C4-2B (cell line): ENCODE data around the gene HOXC6.

Experiments used
- H3K27ac ChIP-seq: fragments of 450-650 bp; 2 replicates; pipeline ENCODE4 v1.5.1; 2017
- ZFX ChIP-seq: fragments of 450-650 bp; IDR thresholded peaks from 2 replicates; pipeline ENCODE4 v1.6.1; 2017
- TF ChIP-seq, protein P1 (sequence below): fragments of 450-650 bp; conservative IDR thresholded peaks from 2 replicates; pipeline ENCODE4 v1.5.1; 2017; ENCODE audit warnings: mild to moderate bottlenecking

Gene HOXC6

DNA sequence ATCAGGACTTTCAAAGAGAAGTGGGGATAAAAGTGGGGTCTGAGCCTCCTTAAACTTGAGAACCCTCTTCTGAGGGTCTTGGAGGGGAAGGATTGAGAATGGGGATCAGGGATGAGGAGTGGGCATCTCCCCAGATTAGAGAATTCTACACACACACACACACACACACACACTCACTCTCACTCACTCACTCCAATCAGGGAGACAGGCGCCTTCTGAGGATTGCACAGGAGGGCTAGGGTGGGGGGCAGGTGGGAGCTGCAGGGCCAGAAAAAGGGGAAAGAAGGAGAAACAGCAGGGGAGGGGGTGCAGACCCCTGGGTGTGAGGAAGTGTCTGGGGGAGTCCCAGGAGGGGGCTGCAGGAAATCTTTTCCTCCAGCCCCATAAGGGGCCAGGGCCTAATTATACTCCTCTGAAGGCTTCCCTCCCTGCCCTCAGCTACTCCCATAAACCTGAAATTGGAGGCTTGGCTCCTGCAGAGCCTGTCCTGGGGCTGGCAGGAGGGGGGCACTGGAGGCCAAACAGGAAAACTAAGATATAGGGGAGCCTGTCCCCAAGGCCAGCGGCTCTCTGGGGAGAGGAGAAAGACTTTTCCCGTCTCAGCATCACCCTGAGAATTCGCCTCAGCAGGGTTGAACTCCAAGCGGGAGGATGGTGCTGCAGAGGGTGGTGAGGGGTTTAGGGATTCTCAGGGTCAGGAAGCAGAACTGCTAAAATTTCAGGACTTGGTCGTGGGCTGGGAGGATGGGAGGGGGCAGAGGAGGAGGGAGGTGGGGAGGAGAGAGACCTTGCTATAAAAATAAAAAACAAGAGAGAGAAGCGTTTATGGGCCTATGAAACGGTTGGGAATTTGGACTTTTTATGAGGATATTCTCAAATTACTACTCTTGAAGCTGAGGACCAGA lies 26.7 kb upstream of the HOXC6 start:
- TF ChIP-seq, protein P1, sequence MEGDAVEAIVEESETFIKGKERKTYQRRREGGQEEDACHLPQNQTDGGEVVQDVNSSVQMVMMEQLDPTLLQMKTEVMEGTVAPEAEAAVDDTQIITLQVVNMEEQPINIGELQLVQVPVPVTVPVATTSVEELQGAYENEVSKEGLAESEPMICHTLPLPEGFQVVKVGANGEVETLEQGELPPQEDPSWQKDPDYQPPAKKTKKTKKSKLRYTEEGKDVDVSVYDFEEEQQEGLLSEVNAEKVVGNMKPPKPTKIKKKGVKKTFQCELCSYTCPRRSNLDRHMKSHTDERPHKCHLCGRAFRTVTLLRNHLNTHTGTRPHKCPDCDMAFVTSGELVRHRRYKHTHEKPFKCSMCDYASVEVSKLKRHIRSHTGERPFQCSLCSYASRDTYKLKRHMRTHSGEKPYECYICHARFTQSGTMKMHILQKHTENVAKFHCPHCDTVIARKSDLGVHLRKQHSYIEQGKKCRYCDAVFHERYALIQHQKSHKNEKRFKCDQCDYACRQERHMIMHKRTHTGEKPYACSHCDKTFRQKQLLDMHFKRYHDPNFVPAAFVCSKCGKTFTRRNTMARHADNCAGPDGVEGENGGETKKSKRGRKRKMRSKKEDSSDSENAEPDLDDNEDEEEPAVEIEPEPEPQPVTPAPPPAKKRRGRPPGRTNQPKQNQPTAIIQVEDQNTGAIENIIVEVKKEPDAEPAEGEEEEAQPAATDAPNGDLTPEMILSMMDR: no peak
- TF ChIP-seq ZFX: no peak
- peak overlapping the region; percentile 84; the same call in 1 of the 2 replicates for H3K27ac ChIP-seq

DNA sequence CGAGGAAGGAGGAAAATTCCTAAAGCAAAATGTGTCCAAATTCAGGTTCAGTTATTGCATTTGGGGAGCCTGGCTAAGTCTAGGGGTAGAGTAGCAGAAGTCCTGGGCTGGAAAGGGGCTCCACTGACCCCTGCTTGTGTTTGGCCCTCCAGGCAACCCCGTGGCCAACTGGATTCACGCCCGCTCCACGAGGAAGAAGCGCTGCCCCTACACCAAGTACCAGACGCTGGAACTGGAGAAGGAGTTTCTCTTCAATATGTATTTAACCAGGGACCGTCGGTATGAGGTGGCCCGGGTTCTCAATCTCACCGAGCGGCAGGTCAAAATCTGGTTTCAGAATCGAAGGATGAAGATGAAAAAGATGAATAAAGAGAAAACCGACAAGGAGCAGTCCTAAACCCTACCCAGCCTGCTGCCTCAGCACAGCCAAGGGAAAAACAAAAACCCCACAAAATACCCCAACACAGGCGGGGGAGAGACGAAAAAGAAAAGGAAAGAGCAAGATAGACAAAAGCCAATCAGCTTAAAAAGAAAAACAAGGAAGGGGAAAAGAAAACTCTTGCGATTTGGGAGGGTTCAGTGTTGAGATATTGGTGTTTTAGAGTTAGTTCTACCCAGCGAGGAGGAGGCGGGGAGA lies 25.8 kb upstream of the HOXC6 start:
- no peak for TF ChIP-seq ZFX
- H3K27ac ChIP-seq: peak overlapping the region; percentile 46

DNA sequence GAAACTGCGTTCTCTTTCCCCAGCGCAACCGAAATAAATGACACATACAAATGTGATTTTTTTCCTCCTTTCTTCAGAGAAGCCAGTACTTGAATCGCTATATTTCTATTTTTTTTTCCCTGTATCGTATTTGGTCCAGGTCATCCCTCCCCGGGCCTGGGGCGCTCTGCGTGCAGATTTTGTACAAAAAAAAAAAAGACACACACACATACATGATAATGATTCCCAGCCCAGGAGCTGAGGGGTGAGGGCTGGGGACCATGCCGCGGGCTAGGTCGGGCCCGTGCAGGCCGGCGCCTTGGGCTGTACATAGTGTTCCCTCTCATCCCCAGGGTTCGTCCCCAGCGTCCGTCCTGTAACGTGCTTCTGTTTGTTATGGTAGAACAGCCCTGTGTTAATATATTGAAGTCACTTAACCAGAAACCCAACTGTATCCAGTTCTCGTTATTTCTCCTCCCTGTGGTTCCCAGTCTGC lies 25.3 kb upstream of the HOXC6 start:
- peak overlapping the region; percentile 46 for H3K27ac ChIP-seq

DNA sequence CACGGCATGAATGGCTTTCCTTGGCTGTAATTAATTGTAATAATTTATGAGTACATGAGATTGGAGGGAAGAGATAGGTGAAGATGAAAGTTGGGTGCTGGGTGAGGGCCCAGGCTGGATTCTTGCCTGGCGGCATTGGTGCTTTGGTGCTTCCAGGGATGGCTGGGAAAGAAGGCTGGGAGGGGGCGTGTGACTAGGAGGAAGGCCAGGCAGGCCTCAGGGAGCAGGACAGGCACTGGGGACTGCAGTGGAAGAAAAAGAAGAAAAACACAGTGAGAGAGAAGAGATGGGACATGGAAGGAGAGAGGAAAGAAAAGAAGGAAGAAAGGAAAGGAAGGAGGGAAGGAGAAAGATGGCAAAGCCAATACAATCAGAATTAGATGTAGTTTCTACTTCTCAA lies 24.6 kb upstream of the HOXC6 start:
- TF ChIP-seq ZFX: no peak
- TF ChIP-seq, protein P1: no peak
- H3K27ac ChIP-seq: peak overlapping the region; percentile 46

More for the DNA sequence above, 25.3 kb upstream of the HOXC6 start:
- TF ChIP-seq, protein P1: no peak
- TF ChIP-seq ZFX: no peak

DNA sequence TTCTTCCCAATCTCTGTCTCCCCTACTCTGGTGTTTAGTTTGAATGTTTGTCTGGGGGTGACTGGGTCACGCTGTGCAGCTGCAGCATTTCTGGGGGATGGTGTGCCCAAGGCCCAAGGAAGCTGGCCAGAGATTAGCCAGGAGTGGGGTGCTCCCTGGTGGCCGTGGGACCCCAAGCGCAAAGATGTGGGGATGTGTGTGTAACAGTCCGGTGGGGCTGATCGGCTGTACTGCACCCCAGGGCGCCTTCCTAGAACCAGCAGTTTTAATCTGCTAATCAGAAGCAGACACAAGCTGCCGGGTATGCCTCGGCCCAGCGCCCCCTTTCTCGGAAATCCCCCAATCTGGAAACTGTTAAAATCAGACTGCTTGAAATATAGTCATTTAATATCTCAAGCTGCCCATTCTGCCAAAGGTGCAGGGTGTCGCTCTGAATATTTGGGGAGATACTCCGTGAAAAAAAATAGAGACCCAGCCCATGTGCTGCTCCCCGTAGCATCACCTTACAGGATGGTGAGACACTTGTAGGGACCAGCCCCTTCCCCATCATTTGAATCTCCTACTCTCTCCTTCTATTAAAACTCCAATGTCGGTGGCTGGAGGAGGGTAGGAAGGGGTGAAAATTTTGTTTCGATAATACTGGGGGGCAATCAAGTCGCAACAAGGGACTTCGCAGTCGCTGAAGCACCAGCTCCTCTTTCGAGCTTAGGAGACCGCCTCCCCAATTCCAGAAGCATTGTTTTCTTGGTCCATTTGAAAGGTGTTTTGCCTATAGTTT lies 24.0 kb upstream of the HOXC6 start:
- TF ChIP-seq, protein P1: no peak; the same call in 1 of the 2 replicates
- TF ChIP-seq ZFX: no peak
- peak overlapping the region; percentile 46 for H3K27ac ChIP-seq

DNA sequence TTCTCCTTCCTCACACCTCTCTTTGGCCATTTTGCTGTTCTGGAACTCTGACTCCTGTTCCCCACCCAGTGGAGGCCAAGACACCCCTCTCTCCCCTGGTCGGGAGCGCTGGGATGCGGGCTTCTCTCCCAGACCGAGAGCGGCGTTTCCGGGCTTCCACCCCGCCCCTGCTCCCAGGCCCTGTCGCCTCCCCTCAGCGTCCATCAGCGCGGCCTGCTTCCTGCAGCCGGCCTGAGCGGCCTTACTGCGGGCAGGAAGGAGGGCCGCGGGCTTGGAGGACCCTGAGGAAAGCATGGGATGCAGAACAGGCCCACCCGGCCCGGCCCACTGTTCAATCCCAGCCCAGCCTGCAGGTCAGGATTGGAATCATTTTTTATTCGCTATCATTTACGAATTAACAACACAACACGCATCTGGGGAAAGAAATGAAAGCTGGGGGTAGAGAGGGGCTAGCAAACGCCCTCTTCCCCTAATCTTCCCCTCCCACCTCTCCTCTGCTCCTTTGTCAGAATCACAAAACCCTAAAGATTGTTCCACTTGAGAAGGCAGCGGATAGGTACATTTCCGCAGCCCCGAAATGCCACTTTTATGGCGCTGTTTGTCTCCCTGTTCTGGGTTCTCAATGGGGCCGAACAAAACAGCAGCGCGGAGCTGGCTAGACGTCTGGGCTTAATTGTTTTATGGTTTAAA lies 23.3 kb upstream of the HOXC6 start:
- H3K27ac ChIP-seq: no peak overlapping the region
- TF ChIP-seq ZFX: no peak
- TF ChIP-seq, protein P1: no peak

DNA sequence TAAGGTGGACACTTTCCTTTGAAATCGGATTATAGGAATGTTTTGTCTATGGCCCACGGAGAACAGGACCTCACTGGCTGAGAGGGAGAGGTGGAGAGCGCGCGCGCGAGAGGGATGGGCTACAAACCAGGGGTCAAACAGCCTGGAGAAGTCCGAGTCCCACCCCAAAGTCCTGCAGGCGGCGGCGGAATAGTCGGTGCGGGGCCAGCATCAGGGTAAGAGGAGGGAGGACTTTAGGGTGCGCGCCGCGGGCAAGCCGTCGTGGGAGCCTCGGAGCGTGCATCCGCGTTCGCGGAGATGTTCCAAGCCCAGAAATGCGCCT lies 22.7 kb upstream of the HOXC6 start:
- TF ChIP-seq, protein P1: no peak
- TF ChIP-seq ZFX: no peak

More for the DNA sequence above, 22.7 kb upstream of the HOXC6 start:
- H3K27ac ChIP-seq: no peak overlapping the region
